ENCODE data around the gene VCX. TPM values are rescaled to one million over a fixed set of nuclear protein-coding genes. Genes with fewer than 3 reads are reported as not detected.
A peak's percentile ranks its signal among the peaks of the same experiment; 100 is the strongest.

The VCX gene
- total RNA-seq, 5 donors from 2014 or later (not counting 1 experiment from before 2014, with no cell fraction given), result not detected

DNA sequence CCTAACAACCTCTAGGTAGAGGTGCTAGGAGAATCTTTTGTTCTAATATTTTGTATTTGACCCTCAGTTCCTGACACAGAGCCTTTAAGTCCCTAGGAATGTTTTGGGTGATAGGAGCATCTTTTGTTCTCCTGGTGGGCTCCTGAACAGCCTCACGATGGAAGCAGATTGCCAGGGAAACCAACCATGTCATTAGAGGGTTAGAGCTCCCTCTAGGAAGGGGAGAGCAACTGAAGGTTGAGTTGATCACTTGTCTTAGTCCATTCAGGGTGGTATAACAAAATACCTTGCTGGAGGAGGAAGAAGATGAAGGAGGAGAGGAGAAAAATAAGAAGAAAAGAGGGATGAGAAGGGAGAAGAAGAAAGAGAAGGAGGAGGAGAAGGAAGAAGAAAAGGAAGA is 9.2 kb downstream of the VCX start:
- ChIA-PET CTCF (no interaction called here), POLR2A (no interaction called here)
- H3K4me1 Mint-ChIP-seq, result no peaks in the 10 kb centered on the region
- no peak overlapping the region for H3K4me3 Mint-ChIP-seq
- H3K9me3 ChIP-seq, result no peaks in the 10 kb centered on the region
- H3K4me1 ChIP-seq (ENCODE audit: control insufficient read depth in 1 of 2, extremely low read depth in 1 of 2, insufficient read depth in 2 of 2, low read length in 2 of 2), result no peaks in the 10 kb centered on the region
- no peak overlapping the region for H3K27ac ChIP-seq (ENCODE audit: low read length)
- no peaks in the 10 kb centered on the region for H3K36me3 ChIP-seq (ENCODE audit: control insufficient read depth in 2 of 2, extremely low read depth in 1 of 2, insufficient read depth in 1 of 2, low read length in 1 of 2)
- no peaks in the 10 kb centered on the region for H3K27me3 Mint-ChIP-seq
- H3K9me3 Mint-ChIP-seq, result no peaks in the 10 kb centered on the region
- WGBS (ENCODE audit: insufficient coverage), result no CpG with 5 or more reads among the region's 1 CpG
- no peaks in the 10 kb centered on the region for H3K36me3 Mint-ChIP-seq
- no peaks in the 10 kb centered on the region for H3K27me3 ChIP-seq (replicated peaks in 1 of 2; ENCODE audit: control insufficient read depth in 2 of 2, extremely low read depth in 1 of 2, insufficient read depth in 2 of 2, low read length in 1 of 2)
- DNase-seq (no peak), ATAC-seq (replicated peaks in 1 of 4) (no peak)
- H3K4me3 ChIP-seq (ENCODE audit: control insufficient read depth in 1 of 2, extremely low read depth in 1 of 2, low read length in 1 of 2), result no peak overlapping the region
- no peak overlapping the region for H3K27ac Mint-ChIP-seq

- Histone ChIP-seq H3K36me3 (ENCODE audit: control insufficient read depth in 2 of 2, extremely low read depth in 1 of 2, insufficient read depth in 1 of 2, low read length in 1 of 2) (no peaks in the 10 kb centered on the region), H3K9me3 (no peaks in the 10 kb centered on the region), H3K4me1 (ENCODE audit: control insufficient read depth in 1 of 2, extremely low read depth in 1 of 2, insufficient read depth in 2 of 2, low read length in 2 of 2) (no peaks in the 10 kb centered on the region), H3K27me3 (replicated peaks in 1 of 2; ENCODE audit: control insufficient read depth in 2 of 2, extremely low read depth in 1 of 2, insufficient read depth in 2 of 2, low read length in 1 of 2) (no peaks in the 10 kb centered on the region), H3K4me3 (ENCODE audit: control insufficient read depth in 1 of 2, extremely low read depth in 1 of 2, low read length in 1 of 2) (no peak overlapping the region), H3K27ac (ENCODE audit: low read length) (no peak overlapping the region)
- Mint-ChIP-seq H3K36me3 (no peaks in the 10 kb centered on the region), H3K4me1 (no peaks in the 10 kb centered on the region), H3K4me3 (no peak overlapping the region), H3K27ac (no peak overlapping the region), H3K9me3 (no peaks in the 10 kb centered on the region), H3K27me3 (no peaks in the 10 kb centered on the region)
- WGBS (ENCODE audit: insufficient coverage), result no CpG with 5 or more reads among the region's 4 CpGs
- ChIA-PET POLR2A (no interaction called here), CTCF (no interaction called here)
- DNase-seq (no peak), ATAC-seq (replicated peaks in 1 of 4) (no peak)
Measured at GRCh38 chrX:7872042-7872441, 29.1 kb downstream of the VCX start.

GRCh38 chrX:7876957-7877356 is 34.0 kb downstream of the VCX start:
- Mint-ChIP-seq H3K36me3 (no peaks in the 10 kb centered on the region), H3K4me1 (no peaks in the 10 kb centered on the region)

GRCh38 chrX:7889135-7889534 is 46.2 kb downstream of the VCX start:
- Histone ChIP-seq H3K27me3 (replicated peaks in 1 of 2; ENCODE audit: control insufficient read depth in 2 of 2, extremely low read depth in 1 of 2, insufficient read depth in 2 of 2, low read length in 1 of 2) (no peaks in the 10 kb centered on the region), H3K4me3 (ENCODE audit: control insufficient read depth in 1 of 2, extremely low read depth in 1 of 2, low read length in 1 of 2) (no peak overlapping the region), H3K36me3 (ENCODE audit: control insufficient read depth in 2 of 2, extremely low read depth in 1 of 2, insufficient read depth in 1 of 2, low read length in 1 of 2) (no peaks in the 10 kb centered on the region), H3K9me3 (no peaks in the 10 kb centered on the region), H3K27ac (ENCODE audit: low read length) (no peak overlapping the region), H3K4me1 (ENCODE audit: control insufficient read depth in 1 of 2, extremely low read depth in 1 of 2, insufficient read depth in 2 of 2, low read length in 2 of 2) (no peaks in the 10 kb centered on the region)
- H3K27ac Mint-ChIP-seq, result no peak overlapping the region
- no CpG with 5 or more reads among the region's 2 CpGs for WGBS (ENCODE audit: insufficient coverage)
- H3K4me1 Mint-ChIP-seq, result peaks cover 0 to 4% (median 0%) of the 10 kb centered on the region in 3 donors
- POLR2A ChIA-PET, result interaction anchor here in 1 of 2 donors (0.6 kb wide), 1 partner anchor 26 kb away, joined by 3 read pairs; no protein-coding TSS in a partner anchor
- CTCF ChIA-PET, result no interaction called here
- H3K36me3 Mint-ChIP-seq, result no peaks in the 10 kb centered on the region
- no peak overlapping the region for H3K4me3 Mint-ChIP-seq
- H3K27me3 Mint-ChIP-seq, result peaks cover 0 to 10% of the 10 kb centered on the region in 2 donors
- no peaks in the 10 kb centered on the region for H3K9me3 Mint-ChIP-seq
- DNase-seq (peak in 1 of 35 experiments; percentile 6), ATAC-seq (replicated peaks in 1 of 4) (peak in 1 of 4 experiments; percentile 38)

More at GRCh38 chrX:7876957-7877356, 34.0 kb downstream of the VCX start:
- Histone ChIP-seq H3K36me3 (ENCODE audit: control insufficient read depth in 2 of 2, extremely low read depth in 1 of 2, insufficient read depth in 1 of 2, low read length in 1 of 2) (no peaks in the 10 kb centered on the region), H3K4me1 (ENCODE audit: control insufficient read depth in 1 of 2, extremely low read depth in 1 of 2, insufficient read depth in 2 of 2, low read length in 2 of 2) (no peaks in the 10 kb centered on the region), H3K4me3 (ENCODE audit: control insufficient read depth in 1 of 2, extremely low read depth in 1 of 2, low read length in 1 of 2) (no peak overlapping the region), H3K27ac (ENCODE audit: low read length) (no peak overlapping the region), H3K9me3 (no peaks in the 10 kb centered on the region), H3K27me3 (replicated peaks in 1 of 2; ENCODE audit: control insufficient read depth in 2 of 2, extremely low read depth in 1 of 2, insufficient read depth in 2 of 2, low read length in 1 of 2) (no peaks in the 10 kb centered on the region)
- DNase-seq (no peak), ATAC-seq (replicated peaks in 1 of 4) (no peak)
- ChIA-PET POLR2A (no interaction called here), CTCF (no interaction called here)
- Mint-ChIP-seq H3K4me3 (no peak overlapping the region), H3K27ac (no peak overlapping the region), H3K9me3 (no peaks in the 10 kb centered on the region), H3K27me3 (no peaks in the 10 kb centered on the region)
- WGBS (ENCODE audit: insufficient coverage), result 86% methylated on average over 1 of the region's 2 CpGs

DNA sequence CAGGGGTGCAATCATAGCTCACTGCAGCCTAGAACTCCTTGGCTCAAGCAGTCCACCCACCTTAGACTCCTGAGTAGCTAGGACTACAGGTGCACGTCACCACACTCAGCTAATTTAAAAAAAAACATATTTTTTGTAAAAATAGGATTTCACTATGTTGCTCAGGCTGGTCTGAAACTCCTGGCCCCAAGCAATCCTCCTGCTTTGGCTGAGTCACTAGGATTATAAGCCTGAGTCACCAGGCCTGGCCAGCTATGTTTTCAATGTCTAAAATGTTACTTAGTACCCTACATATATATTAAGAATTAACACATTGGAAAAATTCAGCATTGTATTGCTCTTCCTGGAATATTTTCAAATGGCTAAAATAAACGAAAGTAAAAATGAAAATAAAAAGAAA is 46.7 kb downstream of the VCX start:
- H3K27ac Mint-ChIP-seq, result no peak overlapping the region
- H3K4me1 Mint-ChIP-seq, result peaks cover 0 to 4% (median 0%) of the 10 kb centered on the region in 3 donors
- Histone ChIP-seq H3K27me3 (replicated peaks in 1 of 2; ENCODE audit: control insufficient read depth in 2 of 2, extremely low read depth in 1 of 2, insufficient read depth in 2 of 2, low read length in 1 of 2) (no peaks in the 10 kb centered on the region), H3K9me3 (no peaks in the 10 kb centered on the region), H3K27ac (ENCODE audit: low read length) (no peak overlapping the region), H3K36me3 (ENCODE audit: control insufficient read depth in 2 of 2, extremely low read depth in 1 of 2, insufficient read depth in 1 of 2, low read length in 1 of 2) (no peaks in the 10 kb centered on the region), H3K4me1 (ENCODE audit: control insufficient read depth in 1 of 2, extremely low read depth in 1 of 2, insufficient read depth in 2 of 2, low read length in 2 of 2) (no peaks in the 10 kb centered on the region), H3K4me3 (ENCODE audit: control insufficient read depth in 1 of 2, extremely low read depth in 1 of 2, low read length in 1 of 2) (no peak overlapping the region)
- no peak overlapping the region for H3K4me3 Mint-ChIP-seq
- DNase-seq, result no peak
- no peaks in the 10 kb centered on the region for H3K9me3 Mint-ChIP-seq
- H3K36me3 Mint-ChIP-seq, result no peaks in the 10 kb centered on the region
- ChIA-PET POLR2A (interaction anchor here in 1 of 2 donors (0.6 kb wide), 1 partner anchor 25 kb away, joined by 3 read pairs; no protein-coding TSS in a partner anchor), CTCF (no interaction called here)
- no CpG with 5 or more reads among the region's 2 CpGs for WGBS (ENCODE audit: insufficient coverage)
- peaks cover 0 to 10% of the 10 kb centered on the region in 2 donors for H3K27me3 Mint-ChIP-seq
- no peak for ATAC-seq (replicated peaks in 1 of 4)

- Histone ChIP-seq H3K36me3 (ENCODE audit: control insufficient read depth in 2 of 2, extremely low read depth in 1 of 2, insufficient read depth in 1 of 2, low read length in 1 of 2) (no peaks in the 10 kb centered on the region), H3K27me3 (replicated peaks in 1 of 2; ENCODE audit: control insufficient read depth in 2 of 2, extremely low read depth in 1 of 2, insufficient read depth in 2 of 2, low read length in 1 of 2) (no peaks in the 10 kb centered on the region), H3K4me3 (ENCODE audit: control insufficient read depth in 1 of 2, extremely low read depth in 1 of 2, low read length in 1 of 2) (no peak overlapping the region), H3K9me3 (no peaks in the 10 kb centered on the region), H3K27ac (ENCODE audit: low read length) (no peak overlapping the region), H3K4me1 (ENCODE audit: control insufficient read depth in 1 of 2, extremely low read depth in 1 of 2, insufficient read depth in 2 of 2, low read length in 2 of 2) (no peaks in the 10 kb centered on the region)
- ChIA-PET POLR2A (no interaction called here), CTCF (no interaction called here)
- Mint-ChIP-seq H3K27me3 (peaks cover 0 to under 1% of the 10 kb centered on the region in 2 donors), H3K9me3 (no peaks in the 10 kb centered on the region), H3K27ac (no peak overlapping the region), H3K4me1 (peaks cover 0 to 4% (median 0%) of the 10 kb centered on the region in 3 donors), H3K36me3 (peaks cover 7% of the 10 kb centered on the region), H3K4me3 (no peak overlapping the region)
- DNase-seq (no peak), ATAC-seq (replicated peaks in 1 of 4) (no peak)
- WGBS (ENCODE audit: insufficient coverage), result 88% methylated on average over 5 of the region's 9 CpGs
Measured at GRCh38 chrX:7891928-7892327, 49.0 kb downstream of the VCX start.

Data from T-cell (primary cell).